Endothelial cell (in vitro differentiated cells): Measurements from ENCODE around the gene ALOX5AP. TPM values are rescaled to one million over a fixed set of nuclear protein-coding genes. Genes with fewer than 3 reads are reported as not detected.

Experiments used
- DNase-seq: peaks from one replicate; pipeline ENCODE4 v3.0.0; 2021; ENCODE audit warnings: low spot score
- H3K27ac Mint-ChIP-seq: one replicate; pipeline ENCODE4 v1.8.0; 2021; ENCODE audit warnings: mixed read lengths, inconsistent platforms; ENCODE audit not compliant: unreplicated experiment
- H3K27me3 Mint-ChIP-seq: one replicate; pipeline ENCODE4 v1.8.0; 2021; ENCODE audit warnings: mild to moderate bottlenecking, moderate library complexity, mixed read lengths, inconsistent platforms; ENCODE audit not compliant: unreplicated experiment
- H3K36me3 Mint-ChIP-seq: one replicate; pipeline ENCODE4 v1.8.0; 2021; ENCODE audit warnings: mild to moderate bottlenecking, low read depth, mixed read lengths, inconsistent platforms; ENCODE audit not compliant: unreplicated experiment
- H3K4me1 Mint-ChIP-seq: one replicate; pipeline ENCODE4 v1.8.0; 2021; ENCODE audit warnings: mild to moderate bottlenecking, mixed read lengths, inconsistent platforms; ENCODE audit not compliant: unreplicated experiment
- H3K4me3 Mint-ChIP-seq: one replicate; pipeline ENCODE4 v1.8.0; 2021; ENCODE audit warnings: mild to moderate bottlenecking, mixed read lengths, inconsistent platforms; ENCODE audit not compliant: unreplicated experiment
- H3K9me3 Mint-ChIP-seq: one replicate; pipeline ENCODE4 v1.8.0; 2021; ENCODE audit warnings: mixed read lengths, inconsistent platforms; ENCODE audit not compliant: unreplicated experiment
- CTCF ChIP-seq: fragments of 200-600 bp; sonication (generic); IDR thresholded peaks from one replicate; pipeline ENCODE4 v1.5.0; 2021; ENCODE audit warnings: antibody characterized with exemption; ENCODE audit not compliant: unreplicated experiment
- total RNA-seq: library from RNA; stranded (reverse); fragmentation: NEBNext Ultra II Directional; extraction: Animal tissue kit (Norgen Biotek cat#: 25700); gene quantifications from one replicate; pipeline ENCODE4 v1.2.1, GENCODE V29; 2021; ENCODE audit not compliant: unreplicated experiment

Gene ALOX5AP
- total RNA-seq, 1 donor from 2014 or later: 1.9 TPM

DNA sequence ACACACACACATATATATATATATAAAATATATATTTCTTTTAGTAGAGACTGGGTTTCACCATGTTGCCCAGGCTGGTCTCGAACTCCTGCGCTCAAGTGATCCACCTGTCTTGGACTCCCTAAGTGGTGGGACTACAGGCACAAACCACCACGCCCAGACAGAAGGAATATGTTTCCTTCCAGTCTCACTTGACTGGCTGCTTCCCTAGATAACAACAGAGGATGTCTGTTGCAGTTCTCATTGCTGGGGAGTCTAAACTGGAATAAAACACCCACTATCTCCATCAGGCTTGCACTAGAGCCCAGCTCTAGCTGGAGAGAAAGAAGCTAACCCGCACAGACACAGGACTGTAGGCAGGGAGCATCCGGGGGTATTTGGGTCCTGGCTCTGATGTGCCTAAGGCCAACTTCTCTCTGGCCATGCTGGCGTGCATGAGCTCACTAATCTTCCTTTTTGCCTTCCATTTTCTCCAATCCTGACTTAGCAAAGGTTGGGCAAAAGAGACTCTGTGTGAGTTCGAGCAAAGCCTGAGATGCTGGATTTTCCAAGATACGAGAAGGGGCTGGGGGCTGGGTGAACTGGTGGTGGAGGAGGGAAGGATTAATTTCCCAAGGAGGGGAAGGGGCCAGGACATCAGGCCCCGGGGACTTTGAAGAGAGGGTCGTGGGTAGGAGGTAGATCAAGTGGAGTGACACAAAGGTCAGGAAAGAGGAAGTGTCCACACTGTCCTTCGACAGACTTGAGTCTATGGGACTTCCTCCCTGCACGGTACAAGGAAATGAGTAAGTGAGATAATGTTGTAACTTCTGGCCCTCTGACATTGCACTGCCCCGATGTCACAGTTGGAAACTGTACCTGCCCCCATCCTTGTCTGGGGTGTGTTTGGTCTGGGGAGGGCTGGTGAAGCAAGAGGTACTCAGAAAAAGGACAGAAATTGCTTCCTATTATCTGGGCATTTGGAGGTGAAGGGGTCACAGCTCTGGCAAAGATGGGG is 22.5 kb upstream of the ALOX5AP start:
- Mint-ChIP-seq H3K36me3 (peaks cover 3% of the 10 kb centered on the region), H3K9me3 (no peaks in the 10 kb centered on the region), H3K4me1 (peaks cover 22% of the 10 kb centered on the region), H3K4me3 (no peak overlapping the region), H3K27me3 (no peaks in the 10 kb centered on the region), H3K27ac (peak overlapping the region; percentile 84)
- no peak for TF ChIP-seq CTCF
- no peak for DNase-seq

DNA sequence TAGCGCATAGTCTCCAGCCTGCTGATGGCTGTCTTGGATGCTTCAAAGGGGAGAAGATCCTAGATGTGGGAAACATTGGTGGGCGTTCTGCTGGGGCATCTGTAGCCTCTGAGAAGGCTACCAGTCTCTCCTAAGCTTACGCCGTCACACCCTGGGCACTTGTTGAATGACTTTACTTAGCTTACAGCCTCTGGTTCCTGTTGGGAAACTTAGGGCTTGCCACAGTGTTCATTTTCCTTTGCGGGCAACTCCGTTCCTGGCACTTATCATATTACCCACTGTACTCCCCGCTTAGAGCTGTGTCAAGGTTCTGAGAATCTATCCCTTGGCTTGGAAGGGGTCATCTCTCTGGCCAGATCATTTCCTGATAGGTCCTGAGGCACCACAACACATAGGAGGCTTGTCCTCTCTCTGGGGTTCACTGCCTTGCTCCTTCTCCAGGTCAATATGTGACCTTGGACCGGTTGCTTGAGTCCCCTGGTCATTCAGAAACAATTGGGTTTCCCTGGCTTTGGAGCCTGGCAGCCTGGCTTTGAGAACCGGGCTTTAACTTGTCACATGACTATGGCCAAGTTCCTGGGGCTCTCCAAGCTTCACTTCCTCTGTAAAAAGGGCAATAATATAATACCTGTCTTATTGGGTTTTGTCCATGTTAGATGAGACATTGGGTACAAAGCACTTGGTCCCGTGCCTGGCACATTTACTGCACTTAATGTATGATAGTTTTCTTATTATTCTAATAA is 20.5 kb upstream of the ALOX5AP start:
- no peak for DNase-seq
- TF ChIP-seq CTCF: no peak
- H3K4me3 Mint-ChIP-seq: no peak overlapping the region
- no peak overlapping the region for H3K27ac Mint-ChIP-seq
- H3K4me1 Mint-ChIP-seq: peaks cover 19% of the 10 kb centered on the region
- H3K9me3 Mint-ChIP-seq: no peaks in the 10 kb centered on the region
- peaks cover 3% of the 10 kb centered on the region for H3K36me3 Mint-ChIP-seq
- no peaks in the 10 kb centered on the region for H3K27me3 Mint-ChIP-seq

DNA sequence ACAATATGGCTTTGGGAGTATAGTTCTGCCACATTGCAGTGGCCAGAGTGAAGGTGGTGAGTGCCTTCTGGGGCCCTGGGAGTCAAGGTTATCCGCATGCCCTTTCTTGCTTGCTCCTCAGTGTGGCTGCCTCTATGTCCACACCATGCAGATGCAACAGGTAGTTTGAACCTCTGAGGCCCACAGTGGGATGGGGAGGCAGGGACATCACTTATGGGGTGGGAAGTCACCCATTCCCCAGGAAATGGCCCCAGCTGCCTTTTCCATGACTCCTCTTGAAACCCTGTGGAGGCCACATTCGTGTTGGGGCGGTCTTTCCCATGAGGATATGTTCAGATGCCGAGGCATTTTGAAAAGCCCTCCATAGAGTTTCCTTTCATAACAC is 20.0 kb upstream of the ALOX5AP start:
- Mint-ChIP-seq H3K4me3 (no peak overlapping the region), H3K4me1 (peaks cover 19% of the 10 kb centered on the region), H3K27ac (no peak overlapping the region), H3K9me3 (no peaks in the 10 kb centered on the region), H3K27me3 (no peaks in the 10 kb centered on the region), H3K36me3 (peaks cover 3% of the 10 kb centered on the region)
- DNase-seq: no peak
- no peak for TF ChIP-seq CTCF

GRCh38 chr13:30715837-30716236 is 19.5 kb upstream of the ALOX5AP start:
- DNase-seq: no peak
- Mint-ChIP-seq H3K27ac (no peak overlapping the region), H3K4me1 (peaks cover 19% of the 10 kb centered on the region), H3K36me3 (peaks cover 3% of the 10 kb centered on the region), H3K9me3 (no peaks in the 10 kb centered on the region), H3K4me3 (no peak overlapping the region), H3K27me3 (no peaks in the 10 kb centered on the region)
- TF ChIP-seq CTCF: no peak
